ENCODE measurements around the gene STIMATE.
A peak's percentile ranks its signal among the peaks of the same experiment; 100 is the strongest.

The STIMATE gene

DNA sequence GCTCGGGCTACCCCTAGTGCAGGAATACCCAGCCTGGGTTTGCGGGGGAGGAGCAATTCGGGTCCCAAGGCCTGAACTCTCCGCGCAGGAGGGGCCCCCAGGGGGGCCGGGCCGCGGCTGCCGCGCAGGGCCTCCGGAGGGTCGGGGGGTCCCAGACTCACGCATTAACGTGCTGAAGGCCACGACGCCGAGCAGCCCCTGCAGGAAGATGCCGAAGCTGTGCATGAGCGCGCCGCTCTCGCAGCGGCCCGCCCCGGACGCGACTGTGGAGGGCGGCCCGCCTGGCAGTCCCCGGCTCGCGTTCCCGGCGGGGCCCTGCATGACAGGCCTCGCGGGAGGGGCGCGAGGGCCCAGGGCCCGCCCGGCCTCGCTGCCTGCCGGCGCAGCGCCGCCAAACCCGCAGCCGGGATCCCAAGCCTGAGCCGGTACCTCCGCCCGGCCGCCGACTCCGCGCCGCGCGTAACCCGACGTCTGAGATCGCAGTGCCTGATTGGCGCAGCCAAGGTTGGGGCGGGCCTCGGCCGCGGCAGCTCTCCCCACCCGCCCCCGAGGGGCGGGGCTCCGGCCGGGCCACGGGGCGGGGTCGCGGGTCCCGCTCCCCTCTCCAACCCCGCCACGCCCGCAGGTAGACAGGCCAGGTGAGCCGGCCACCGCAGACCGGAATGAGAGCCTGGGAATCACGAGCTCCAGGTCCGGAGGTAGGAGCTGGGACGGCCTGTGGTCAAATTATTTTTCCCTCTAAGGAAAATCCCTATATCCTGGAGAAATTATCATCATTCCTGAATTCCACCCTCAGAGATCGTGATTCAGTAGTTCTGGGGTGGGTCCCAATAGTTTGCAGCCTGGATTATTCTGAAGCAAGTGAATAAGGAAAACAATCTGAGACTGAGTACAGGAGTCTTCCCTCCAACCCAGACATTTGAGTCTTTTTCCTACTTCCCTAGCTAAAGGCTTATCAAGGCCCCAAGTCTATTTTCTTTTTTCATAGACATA is at the start of gene STIMATE:
STIMATE (minus strand) TSS at position 419 of the 993 bp plus-strand sequence; CDS start at position 321, 98 bp downstream.
- DNase-seq, result peak; percentile 91

DNA sequence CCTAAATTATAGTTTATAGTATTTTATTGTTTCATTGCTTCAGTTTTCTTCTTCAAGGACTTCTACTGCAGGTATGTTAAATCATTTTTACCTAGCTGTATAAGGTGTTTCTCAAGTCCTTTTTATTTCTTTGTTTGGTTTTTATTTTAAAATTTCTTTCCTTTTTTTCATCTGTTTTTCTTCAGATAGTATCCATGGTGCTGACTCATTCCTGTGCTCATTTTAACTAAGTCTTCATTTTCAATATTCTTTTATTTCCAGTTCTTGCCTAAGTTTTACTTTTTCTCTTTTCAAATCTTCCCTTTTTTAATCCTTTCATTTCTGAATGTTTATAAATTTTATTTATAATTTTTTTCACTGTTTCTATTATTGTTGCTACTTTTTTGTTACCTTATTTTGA is 42.3 kb upstream of the STIMATE start:
- DNase-seq, result no peak

DNA sequence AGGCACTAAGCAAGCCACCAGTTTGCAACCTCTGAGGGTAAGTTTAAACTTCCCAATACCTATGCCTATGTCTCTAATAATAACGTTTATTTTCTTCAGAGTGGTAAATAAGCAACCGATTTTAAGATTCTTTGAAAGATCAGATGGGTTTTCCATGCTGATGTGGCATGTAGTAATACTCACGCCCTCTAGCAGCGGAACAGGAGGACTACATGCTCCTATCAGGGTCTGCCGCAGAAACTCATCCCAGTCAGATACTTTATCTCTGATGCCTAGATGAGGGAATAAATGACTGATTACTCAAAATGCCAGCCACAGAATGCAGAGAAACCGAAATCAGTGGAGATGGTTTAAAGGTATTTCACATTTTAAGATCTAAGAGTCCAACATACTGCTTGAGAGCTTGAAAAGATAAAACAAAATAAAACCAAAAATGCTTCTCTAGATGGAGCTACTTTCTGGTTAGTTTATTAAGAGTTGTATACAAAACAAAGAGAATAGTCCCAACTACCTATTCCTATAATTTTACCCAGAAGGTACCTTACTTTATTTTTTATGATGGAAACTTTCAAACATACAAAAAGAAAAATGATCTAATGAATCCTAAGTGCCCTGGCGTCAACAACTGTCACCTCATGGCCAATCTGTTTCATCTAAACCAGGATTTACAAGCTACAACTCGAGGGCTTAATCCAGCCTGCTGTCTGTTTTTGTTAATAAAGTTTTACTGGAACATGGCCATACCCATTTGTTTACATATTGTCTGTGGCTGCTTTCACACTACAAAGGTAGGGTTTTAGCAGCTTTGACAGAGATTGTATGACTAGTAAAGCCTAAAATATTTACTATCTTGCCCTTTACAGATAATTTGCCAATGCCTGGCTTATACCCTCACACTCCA is 37.5 kb upstream of the STIMATE start:
- DNase-seq, result peak; percentile 65

DNA sequence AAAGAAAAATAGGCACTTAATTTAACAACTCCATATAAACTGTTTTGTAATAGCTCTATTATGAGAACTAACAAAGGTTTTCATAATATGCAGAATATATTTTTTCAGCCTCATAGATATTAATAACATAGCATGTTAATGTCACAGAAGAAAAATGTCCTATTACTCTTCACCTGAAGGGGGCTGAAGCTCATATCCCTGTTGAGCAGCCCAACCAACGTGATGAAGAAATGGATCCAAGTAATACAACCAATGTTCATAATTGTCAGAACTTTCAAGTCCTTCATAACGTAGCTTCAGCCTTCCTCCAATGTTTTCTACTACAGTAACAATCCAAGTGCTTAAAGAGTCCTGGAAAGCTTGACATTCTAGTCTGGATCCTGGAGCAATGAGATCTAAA is 34.5 kb upstream of the STIMATE start:
- no peak for DNase-seq

DNA sequence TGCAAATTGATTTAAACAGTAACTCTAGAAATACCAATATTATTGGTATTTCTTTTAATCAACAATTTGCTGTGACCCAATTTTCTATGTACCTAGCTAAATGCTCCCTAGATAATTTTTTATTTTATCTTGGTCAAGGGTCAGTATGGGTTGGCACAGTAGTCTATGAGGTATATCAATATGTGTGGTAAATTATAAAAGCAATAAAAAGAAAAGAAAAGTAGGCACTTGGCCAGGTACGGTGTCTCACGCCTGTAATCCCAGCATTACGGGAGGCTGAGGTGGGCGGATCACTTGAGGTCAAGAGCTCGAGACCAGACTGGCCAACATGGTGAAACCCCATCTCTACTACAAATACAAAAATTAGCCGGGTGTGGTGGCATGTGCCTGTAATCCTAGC is 34.0 kb upstream of the STIMATE start:
- DNase-seq, result no peak

DNA sequence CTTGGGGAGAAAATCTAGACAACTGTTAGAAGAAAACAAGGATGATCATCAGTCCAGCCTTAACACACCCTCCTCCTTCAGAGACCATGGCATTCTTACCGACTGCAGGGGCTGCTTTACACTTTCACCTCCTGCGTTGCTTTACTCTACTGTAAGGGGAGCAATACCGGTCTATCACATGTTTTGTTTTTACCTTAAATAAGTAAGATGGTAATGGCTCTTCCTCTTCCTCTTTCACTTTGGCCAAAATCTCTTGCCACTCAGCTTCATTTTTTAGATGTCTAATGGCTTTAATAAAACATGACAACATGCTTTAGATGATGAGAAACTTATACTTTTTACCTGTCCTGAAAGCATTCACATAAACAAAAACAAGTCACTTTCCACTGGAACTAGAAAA is 33.4 kb upstream of the STIMATE start:
- DNase-seq, result no peak

DNA sequence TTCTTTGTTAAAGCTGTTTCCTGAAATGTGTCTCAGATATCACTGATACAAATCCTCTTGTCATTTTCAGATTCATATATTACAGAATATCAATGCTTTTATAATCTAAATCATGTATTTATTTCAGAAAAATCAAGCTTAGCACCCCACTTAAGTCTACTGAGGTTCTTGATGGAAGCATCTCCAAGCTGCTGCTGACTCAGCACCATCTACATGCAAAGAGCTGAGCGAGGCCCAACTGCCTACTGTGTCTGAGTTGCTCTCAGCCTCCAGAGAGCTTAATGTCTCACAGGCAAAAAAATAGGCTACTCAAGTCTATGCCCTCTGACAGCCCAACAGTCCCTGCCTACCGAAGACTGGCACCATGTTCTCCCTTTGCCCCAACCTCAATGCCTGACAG is 29.2 kb upstream of the STIMATE start:
- DNase-seq, result no peak

- no peak for DNase-seq
Measured at GRCh38 chr3:52925405-52926313, 28.3 kb upstream of the STIMATE start.

- DNase-seq, result no peak
Measured at GRCh38 chr3:52923963-52924362, 26.6 kb upstream of the STIMATE start.

- no peak for DNase-seq
Measured at GRCh38 chr3:52920841-52921240, 23.5 kb upstream of the STIMATE start.

- DNase-seq, result no peak
Measured at GRCh38 chr3:52917044-52917443, 19.7 kb upstream of the STIMATE start.

- DNase-seq, result no peak
Measured at GRCh38 chr3:52915294-52915693, 17.9 kb upstream of the STIMATE start.

DNA sequence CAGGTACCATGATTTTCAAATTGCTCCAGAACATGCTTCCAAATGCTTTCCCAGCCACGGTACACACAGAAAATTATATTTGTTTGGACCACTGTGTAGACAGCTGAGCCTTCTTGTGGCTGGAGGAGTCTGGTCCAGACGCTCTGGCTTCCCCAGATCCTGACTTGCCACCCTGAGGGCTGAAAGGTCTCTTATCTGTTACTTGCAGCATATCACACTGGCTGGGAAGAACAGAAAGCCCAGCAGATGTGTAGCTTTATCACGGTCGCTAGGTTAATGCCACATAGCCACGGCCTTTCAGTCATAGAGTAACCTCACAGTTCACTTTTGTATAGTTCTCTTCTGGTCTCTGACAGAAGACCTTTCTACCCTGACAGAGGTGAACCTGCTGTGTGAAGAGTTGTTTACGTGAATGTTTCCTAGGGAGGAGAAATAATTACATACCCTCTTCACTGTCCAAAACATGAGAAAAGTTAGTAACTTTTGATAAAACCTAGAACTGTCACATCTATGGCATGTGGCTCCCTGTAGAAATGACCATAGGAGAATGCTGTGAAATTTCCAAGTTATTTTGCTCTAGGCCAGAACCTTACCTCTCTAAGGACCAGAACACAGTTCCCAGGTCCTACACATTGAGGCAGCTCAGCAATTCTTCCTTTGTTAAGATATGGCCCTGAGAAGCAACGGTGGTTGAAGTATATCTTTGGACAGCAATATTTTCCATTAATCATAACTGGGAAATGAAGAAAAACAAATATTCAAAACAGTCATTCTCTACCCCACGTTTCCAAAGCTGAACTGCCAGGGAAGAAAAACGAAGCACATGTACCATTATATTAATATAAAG is 15.8 kb upstream of the STIMATE start:
- DNase-seq, result no peak

- DNase-seq, result no peak
Measured at GRCh38 chr3:52910823-52911222, 13.5 kb upstream of the STIMATE start.

- no peak for DNase-seq
Measured at GRCh38 chr3:52907497-52907896, 10.1 kb upstream of the STIMATE start.

DNA sequence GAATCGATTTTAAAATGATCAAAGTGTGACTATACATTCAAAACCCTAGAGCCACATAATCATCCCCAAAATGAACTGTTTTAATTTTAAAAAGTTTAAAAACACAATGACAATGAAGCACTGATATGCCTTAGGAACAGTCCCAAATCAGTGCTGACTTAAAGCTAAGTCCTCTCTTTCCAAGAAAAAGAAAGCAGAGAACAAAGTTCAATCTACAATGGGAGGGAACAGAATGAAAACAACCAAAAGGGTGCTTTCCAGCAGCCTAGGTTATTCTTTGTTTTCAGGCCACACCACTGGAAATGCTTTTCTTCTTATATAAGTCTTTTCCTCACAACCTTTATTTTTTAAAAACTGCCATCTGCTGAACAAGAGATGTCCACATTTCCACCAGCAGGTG is 7.2 kb upstream of the STIMATE start:
- no peak for DNase-seq

- no peak for DNase-seq
Measured at GRCh38 chr3:52904000-52904399, 6.7 kb upstream of the STIMATE start.

DNA sequence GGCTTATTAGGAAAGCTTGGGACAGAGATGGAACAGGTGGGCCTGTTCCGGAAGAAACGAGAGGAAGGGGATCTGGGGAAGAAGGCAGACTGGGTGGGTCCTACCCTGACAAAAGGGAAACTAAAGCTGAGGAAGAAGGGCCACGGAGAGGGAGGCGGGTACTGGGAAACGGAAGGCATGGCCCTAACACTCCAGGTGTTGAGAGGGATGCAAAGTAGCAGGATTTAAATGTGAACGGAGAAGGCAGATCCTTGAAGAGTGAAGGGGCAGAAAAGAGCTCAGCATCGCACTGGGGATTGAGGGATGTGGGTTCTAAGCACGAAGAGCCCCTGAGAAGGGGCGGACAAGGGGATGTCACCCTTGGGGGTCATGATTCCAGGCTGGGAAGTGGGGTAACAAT is 735 bp downstream of the STIMATE start:
- no peak for DNase-seq

- DNase-seq, result no peak
Measured at GRCh38 chr3:52896151-52896550, 1.2 kb downstream of the STIMATE start.

- no peak for DNase-seq
Measured at GRCh38 chr3:52895418-52895817, 1.9 kb downstream of the STIMATE start.

GRCh38 chr3:52894756-52895155 is 2.6 kb downstream of the STIMATE start:
- DNase-seq, result no peak

DNA sequence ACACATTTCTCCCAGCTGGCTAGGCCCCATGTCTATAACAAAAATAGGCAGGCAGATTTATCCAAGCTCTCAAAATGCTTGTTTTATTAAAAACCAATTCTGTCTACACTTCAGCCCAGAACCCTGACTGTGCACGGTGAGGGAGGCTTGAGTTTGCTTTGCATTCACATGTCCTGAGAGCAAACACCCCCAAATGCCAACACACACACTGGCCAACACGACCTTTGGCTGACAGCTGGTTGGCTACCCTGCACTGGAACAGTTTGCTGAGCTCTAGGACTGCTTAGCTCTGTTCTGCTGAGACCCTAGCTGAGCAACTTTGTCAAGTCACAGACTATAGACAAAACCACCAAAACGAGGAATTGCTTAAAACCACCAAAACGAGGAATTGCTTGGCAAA is 3.6 kb downstream of the STIMATE start:
- DNase-seq, result no peak
